ENCODE results near the gene OR51A7.
"Not testable (repeated sequence)": the region's sequence is repeated elsewhere in the genome, so short reads cannot be mapped to it uniquely, and the experiment has no call there.

Gene OR51A7, protein sequence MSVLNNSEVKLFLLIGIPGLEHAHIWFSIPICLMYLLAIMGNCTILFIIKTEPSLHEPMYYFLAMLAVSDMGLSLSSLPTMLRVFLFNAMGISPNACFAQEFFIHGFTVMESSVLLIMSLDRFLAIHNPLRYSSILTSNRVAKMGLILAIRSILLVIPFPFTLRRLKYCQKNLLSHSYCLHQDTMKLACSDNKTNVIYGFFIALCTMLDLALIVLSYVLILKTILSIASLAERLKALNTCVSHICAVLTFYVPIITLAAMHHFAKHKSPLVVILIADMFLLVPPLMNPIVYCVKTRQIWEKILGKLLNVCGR

DNA sequence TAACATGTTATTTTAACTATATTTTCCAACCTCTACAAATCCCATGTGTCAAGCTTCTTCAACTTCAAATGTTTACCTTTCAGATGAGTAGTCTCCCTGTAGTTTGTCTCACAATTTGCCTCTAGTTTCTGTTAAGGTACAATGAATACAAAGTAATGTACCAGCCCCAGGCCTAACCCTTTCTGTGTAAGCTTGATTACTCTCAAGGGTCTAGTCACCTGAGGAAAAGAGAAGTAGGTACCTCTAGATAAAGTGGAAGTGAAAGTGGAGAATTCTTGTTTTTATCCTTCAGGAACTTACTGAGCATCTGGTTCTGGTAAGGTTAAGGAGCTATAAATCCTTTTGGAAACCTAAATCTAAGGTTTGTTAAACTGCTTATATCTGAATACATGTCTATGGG lies at the start of gene OR51A7:
Gene OR51A7 (plus strand): TSS at position 300 of the 400 bp plus-strand sequence. CDS start 3,587 bp downstream, outside the sequence.
- in situ Hi-C loops (cut with HindIII; ENCODE audit: low pct_unique_long_range_greater_than_20kb, low sequenced_read_pairs) = no loop called here
- no peak for DNase-seq (ENCODE audit: low read depth in 1 of 2, low spot score in 1 of 2)
- no peak for TF ChIP-seq JUND (IDR thresholded peaks at IDR 0.05; ENCODE audit: low read depth)

GRCh38 chr11:4854286-4854685 lies 49.3 kb upstream of the OR51A7 start:
- in situ Hi-C loops (cut with HindIII; ENCODE audit: low pct_unique_long_range_greater_than_20kb, low sequenced_read_pairs); DNase-seq (ENCODE audit: low read depth in 1 of 2, low spot score in 1 of 2): not testable (repeated sequence)

DNA sequence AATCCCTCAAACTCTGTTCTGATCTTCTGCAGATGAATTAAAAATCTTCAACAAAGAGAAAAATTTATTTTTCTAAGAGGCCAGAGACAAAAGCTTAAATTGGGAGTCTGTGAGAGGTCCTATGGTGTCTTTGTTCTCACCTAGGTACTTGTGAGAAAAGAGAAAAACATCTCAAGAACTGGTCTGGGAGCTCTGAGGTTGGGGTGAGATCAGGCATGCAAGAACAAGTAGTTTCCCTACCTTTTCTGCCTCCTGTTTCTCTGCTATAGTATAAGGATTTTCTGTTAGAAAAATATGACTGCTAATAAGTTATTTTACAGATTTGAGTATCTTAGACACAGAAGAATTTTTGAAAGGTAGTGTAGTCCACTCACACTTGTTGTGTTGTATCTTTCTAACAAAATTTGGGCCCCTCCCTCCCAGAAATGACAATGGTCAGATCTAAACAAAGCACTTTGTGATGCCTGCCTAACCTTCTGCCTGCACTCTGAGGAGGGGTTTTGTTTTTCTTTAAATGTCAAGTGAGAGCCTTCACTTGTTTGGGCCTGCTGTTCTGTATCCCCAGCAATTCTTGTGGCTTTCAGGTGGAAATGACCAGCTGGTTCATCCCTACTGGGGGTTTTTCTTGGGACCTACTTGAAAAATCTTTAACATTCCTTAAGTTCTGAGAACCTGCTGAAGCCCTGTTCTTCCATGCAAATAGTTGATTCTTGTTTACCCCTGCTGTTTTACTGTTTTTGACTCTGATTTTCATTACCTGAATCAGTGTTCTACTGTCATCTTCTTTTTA lies 40.9 kb upstream of the OR51A7 start:
- TF ChIP-seq JUND (IDR thresholded peaks at IDR 0.05; ENCODE audit: low read depth) = no peak
- no peak for DNase-seq (ENCODE audit: low read depth in 1 of 2, low spot score in 1 of 2)
- in situ Hi-C loops (cut with HindIII; ENCODE audit: low pct_unique_long_range_greater_than_20kb, low sequenced_read_pairs) = no loop called here

- no peak for DNase-seq (ENCODE audit: low read depth in 1 of 2, low spot score in 1 of 2)
- TF ChIP-seq JUND (IDR thresholded peaks at IDR 0.05; ENCODE audit: low read depth) = no peak
- in situ Hi-C loops (cut with HindIII; ENCODE audit: low pct_unique_long_range_greater_than_20kb, low sequenced_read_pairs) = no loop called here
Observed at GRCh38 chr11:4863876-4864275, 39.7 kb upstream of the OR51A7 start.

DNA sequence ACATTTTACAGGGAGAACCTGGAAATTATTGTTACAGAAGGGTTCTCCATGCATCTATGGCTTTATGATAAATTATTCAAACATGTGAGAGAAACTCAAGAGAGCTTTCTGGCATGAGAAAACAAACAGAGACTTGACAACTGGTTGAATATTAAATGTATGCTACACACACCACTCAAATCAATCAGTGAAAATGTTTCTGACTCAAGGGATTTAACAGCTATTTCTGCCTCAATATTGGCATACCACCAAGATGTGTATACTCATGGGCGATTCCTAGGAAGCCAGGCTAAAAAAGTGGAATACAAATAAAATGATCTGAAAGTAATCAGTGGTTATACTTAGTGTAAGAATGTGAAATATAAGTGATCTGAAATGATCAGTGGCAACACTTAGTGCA lies 37.7 kb upstream of the OR51A7 start:
- no peak for DNase-seq (ENCODE audit: low read depth in 1 of 2, low spot score in 1 of 2)
- in situ Hi-C loops (cut with HindIII; ENCODE audit: low pct_unique_long_range_greater_than_20kb, low sequenced_read_pairs) = no loop called here
- no peak for TF ChIP-seq JUND (IDR thresholded peaks at IDR 0.05; ENCODE audit: low read depth)

DNA sequence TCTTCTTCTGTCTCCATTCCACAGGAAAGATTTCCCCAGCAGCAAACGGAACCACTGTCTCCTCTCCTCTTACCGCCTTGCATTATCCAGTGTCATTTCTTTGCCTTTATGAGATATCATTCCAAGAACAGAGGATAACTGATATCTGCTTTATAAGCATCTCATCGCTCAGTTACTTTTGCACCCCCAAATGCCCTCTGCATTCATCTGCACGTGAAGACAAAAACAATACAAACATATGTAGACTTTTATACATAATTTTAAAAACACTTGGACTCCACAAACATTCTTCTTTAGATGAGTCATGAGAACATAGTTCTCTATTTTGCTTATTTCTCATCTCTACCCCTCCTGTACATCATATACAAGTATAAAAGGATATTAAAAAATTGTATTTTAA lies 22.4 kb upstream of the OR51A7 start:
- in situ Hi-C loops (cut with HindIII; ENCODE audit: low pct_unique_long_range_greater_than_20kb, low sequenced_read_pairs) = no loop called here
- no peak for TF ChIP-seq JUND (IDR thresholded peaks at IDR 0.05; ENCODE audit: low read depth)
- no peak for DNase-seq (ENCODE audit: low read depth in 1 of 2, low spot score in 1 of 2)

DNA sequence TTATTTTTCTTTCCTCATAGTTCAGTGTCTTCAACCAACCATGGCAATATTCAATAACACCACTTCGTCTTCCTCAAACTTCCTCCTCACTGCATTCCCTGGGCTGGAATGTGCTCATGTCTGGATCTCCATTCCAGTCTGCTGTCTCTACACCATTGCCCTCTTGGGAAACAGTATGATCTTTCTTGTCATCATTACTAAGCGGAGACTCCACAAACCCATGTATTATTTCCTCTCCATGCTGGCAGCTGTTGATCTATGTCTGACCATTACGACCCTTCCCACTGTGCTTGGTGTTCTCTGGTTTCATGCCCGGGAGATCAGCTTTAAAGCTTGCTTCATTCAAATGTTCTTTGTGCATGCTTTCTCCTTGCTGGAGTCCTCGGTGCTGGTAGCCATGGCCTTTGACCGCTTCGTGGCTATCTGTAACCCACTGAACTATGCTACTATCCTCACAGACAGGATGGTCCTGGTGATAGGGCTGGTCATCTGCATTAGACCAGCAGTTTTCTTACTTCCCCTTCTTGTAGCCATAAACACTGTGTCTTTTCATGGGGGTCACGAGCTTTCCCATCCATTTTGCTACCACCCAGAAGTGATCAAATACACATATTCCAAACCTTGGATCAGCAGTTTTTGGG lies 21.6 kb upstream of the OR51A7 start, which contains the start of gene OR51T1:
Gene OR51T1 (plus strand): TSS at position 41 of the 641 bp plus-strand sequence. CDS start 0 bp downstream, at position 41.
- in situ Hi-C loops (cut with HindIII; ENCODE audit: low pct_unique_long_range_greater_than_20kb, low sequenced_read_pairs) = no loop called here
- DNase-seq (ENCODE audit: low read depth in 1 of 2, low spot score in 1 of 2) = no peak
- no peak for TF ChIP-seq JUND (IDR thresholded peaks at IDR 0.05; ENCODE audit: low read depth)

- in situ Hi-C loops (cut with HindIII; ENCODE audit: low pct_unique_long_range_greater_than_20kb, low sequenced_read_pairs) = no loop called here
- TF ChIP-seq JUND (IDR thresholded peaks at IDR 0.05; ENCODE audit: low read depth) = no peak
- DNase-seq (ENCODE audit: low read depth in 1 of 2, low spot score in 1 of 2) = no peak
Observed at GRCh38 chr11:4882543-4882942, 21.0 kb upstream of the OR51A7 start.

DNA sequence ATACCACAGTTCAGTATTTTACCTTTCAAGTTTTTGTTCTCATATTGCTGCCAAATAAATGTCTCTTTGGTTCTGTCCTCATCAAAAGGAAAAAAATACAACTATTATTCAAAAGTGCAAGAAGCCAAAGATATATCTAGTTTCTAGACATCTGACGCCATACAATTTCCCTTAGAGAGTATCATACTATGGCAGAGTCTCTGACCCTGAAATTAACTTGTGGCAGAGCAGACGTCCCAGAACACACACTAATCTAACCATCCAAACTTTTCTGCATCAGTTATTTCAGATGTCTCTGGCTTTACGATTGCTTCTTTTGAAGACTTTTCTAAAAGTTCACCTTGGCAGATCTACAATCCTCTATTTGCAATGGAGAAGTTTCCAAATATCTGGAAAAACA lies 19.2 kb upstream of the OR51A7 start:
- no peak for TF ChIP-seq JUND (IDR thresholded peaks at IDR 0.05; ENCODE audit: low read depth)
- in situ Hi-C loops (cut with HindIII; ENCODE audit: low pct_unique_long_range_greater_than_20kb, low sequenced_read_pairs) = no loop called here
- DNase-seq (ENCODE audit: low read depth in 1 of 2, low spot score in 1 of 2) = no peak

GRCh38 chr11:4886186-4886585 lies 17.4 kb upstream of the OR51A7 start:
- DNase-seq (ENCODE audit: low read depth in 1 of 2, low spot score in 1 of 2) = no peak
- in situ Hi-C loops (cut with HindIII; ENCODE audit: low pct_unique_long_range_greater_than_20kb, low sequenced_read_pairs) = no loop called here
- TF ChIP-seq JUND (IDR thresholded peaks at IDR 0.05; ENCODE audit: low read depth) = no peak

- TF ChIP-seq JUND (IDR thresholded peaks at IDR 0.05; ENCODE audit: low read depth) = no peak
- in situ Hi-C loops (cut with HindIII; ENCODE audit: low pct_unique_long_range_greater_than_20kb, low sequenced_read_pairs) = no loop called here
- DNase-seq (ENCODE audit: low read depth in 1 of 2, low spot score in 1 of 2) = no peak
Observed at GRCh38 chr11:4887591-4887990, 16.0 kb upstream of the OR51A7 start.

GRCh38 chr11:4890279-4890678 lies 13.3 kb upstream of the OR51A7 start:
- DNase-seq (ENCODE audit: low read depth in 1 of 2, low spot score in 1 of 2) = no peak
- in situ Hi-C loops (cut with HindIII; ENCODE audit: low pct_unique_long_range_greater_than_20kb, low sequenced_read_pairs) = no loop called here
- TF ChIP-seq JUND (IDR thresholded peaks at IDR 0.05; ENCODE audit: low read depth) = no peak
